HEK293 (cell line): Measurements from ENCODE around the gene PCBP2.

Experiments used
- CTCF ChIA-PET: fragments of 350-600 bp; formaldehyde crosslinking; extraction: SDS; loops from one replicate; lab custom pipeline; 2021; ENCODE audit warnings: antibody characterized with exemption; lab: Yijun Ruan, JAX
- POLR2A ChIA-PET: fragments of 300-600 bp; formaldehyde crosslinking; extraction: SDS; loops from one replicate; lab custom pipeline; 2020; ENCODE audit warnings: antibody characterized with exemption, inconsistent platforms; lab: Yijun Ruan, JAX
- H3K27ac ChIP-seq: fragments of 200-500 bp; sonication (Bioruptor generic); 2 replicates; pipeline ENCODE4 v1.5.1; 2014; ENCODE audit warnings: low read depth, low read length, control low read depth, inconsistent platforms; ENCODE audit errors: extremely low read depth
- H3K36me3 ChIP-seq, 2 experiments: fragments of 200-500 bp in 1 of 2; sonication (Bioruptor generic) in 1 of 2; 1 replicate in 1 of 2; 2 replicates in 1 of 2; pipeline ENCODE4 v1.5.1; 2014 to 2017; ENCODE audit warnings: inconsistent platforms in 2 of 2, low read length in 2 of 2; ENCODE audit not compliant: control insufficient read depth in 2 of 2, insufficient read depth in 1 of 2
- H3K4me1 ChIP-seq: fragments of 200-500 bp; sonication (Bioruptor generic); 2 replicates; pipeline ENCODE4 v1.5.1; 2014; ENCODE audit warnings: mild to moderate bottlenecking, low read length, inconsistent platforms; ENCODE audit not compliant: control insufficient read depth, insufficient read depth
- H3K4me3 ChIP-seq: 2 replicates; pipeline ENCODE4 v1.5.1; 2011; ENCODE audit warnings: low read depth, mild to moderate bottlenecking, control low read depth, low read length, moderate library complexity
- H3K9me3 ChIP-seq: fragments of 200-500 bp; sonication (Bioruptor generic); 2 replicates; pipeline ENCODE4 v1.5.1; 2014; ENCODE audit warnings: low read depth, low read length, inconsistent platforms; ENCODE audit not compliant: control insufficient read depth, insufficient read depth
- BCL11A ChIP-seq: fragments of 450-650 bp; formaldehyde crosslinking; IDR thresholded peaks from 2 replicates; pipeline ENCODE4 v1.5.1; 2016; ENCODE audit warnings: low read depth, missing biosample characterization, missing genetic modification characterization
- GFI1B ChIP-seq: fragments of 450-650 bp; formaldehyde crosslinking; IDR thresholded peaks from 2 replicates; pipeline ENCODE4 v1.5.1; 2016; ENCODE audit warnings: missing biosample characterization, missing genetic modification characterization
- KLF8 ChIP-seq: fragments of 450-650 bp; formaldehyde crosslinking; IDR thresholded peaks from 2 replicates; pipeline ENCODE4 v1.5.1; 2016; ENCODE audit warnings: missing biosample characterization, missing genetic modification characterization
- PRDM2 ChIP-seq: fragments of 450-650 bp; formaldehyde crosslinking; IDR thresholded peaks from 2 replicates; pipeline ENCODE4 v1.5.1; 2016; ENCODE audit warnings: missing biosample characterization, missing genetic modification characterization, borderline replicate concordance
- SCRT2 ChIP-seq: fragments of 450-650 bp; formaldehyde crosslinking; IDR thresholded peaks from 2 replicates; pipeline ENCODE4 v1.5.1; 2016; ENCODE audit warnings: missing biosample characterization, missing genetic modification characterization
- TCF7L2 ChIP-seq: IDR thresholded peaks from 2 replicates; pipeline ENCODE4 v1.6.1; 2011; ENCODE audit warnings: low read depth, mild to moderate bottlenecking, inconsistent platforms, low read length, moderate library complexity, borderline replicate concordance
- YY1 ChIP-seq: fragments of 450-650 bp; formaldehyde crosslinking; IDR thresholded peaks from 2 replicates; pipeline ENCODE4 v1.5.1; 2018; ENCODE audit warnings: missing biosample characterization, missing genetic modification characterization
- ZNF23 ChIP-seq: fragments of 450-650 bp; formaldehyde crosslinking; IDR thresholded peaks from 2 replicates; pipeline ENCODE4 v1.5.1; 2016; ENCODE audit warnings: missing biosample characterization, missing genetic modification characterization, borderline replicate concordance
- ZNF266 ChIP-seq: fragments of 450-650 bp; formaldehyde crosslinking; IDR thresholded peaks from 2 replicates; pipeline ENCODE4 v1.5.1; 2016; ENCODE audit warnings: missing biosample characterization, missing genetic modification characterization, low read depth
- ZNF394 ChIP-seq: fragments of 450-650 bp; formaldehyde crosslinking; IDR thresholded peaks from 2 replicates; pipeline ENCODE4 v1.5.1; 2016; ENCODE audit warnings: missing biosample characterization, missing genetic modification characterization, mild to moderate bottlenecking, moderate library complexity, borderline replicate concordance
- ZNF398 ChIP-seq: fragments of 450-650 bp; formaldehyde crosslinking; IDR thresholded peaks from 2 replicates; pipeline ENCODE4 v1.5.1; 2017; ENCODE audit warnings: missing biosample characterization, missing genetic modification characterization
- ZNF514 ChIP-seq: fragments of 450-650 bp; formaldehyde crosslinking; IDR thresholded peaks from 2 replicates; pipeline ENCODE4 v1.5.1; 2016; ENCODE audit warnings: missing biosample characterization, missing genetic modification characterization
- ZNF558 ChIP-seq: fragments of 450-650 bp; formaldehyde crosslinking; IDR thresholded peaks from 2 replicates; pipeline ENCODE4 v1.5.1; 2016; ENCODE audit warnings: missing biosample characterization, missing genetic modification characterization
- ZNF670 ChIP-seq: fragments of 450-650 bp; formaldehyde crosslinking; IDR thresholded peaks from 2 replicates; pipeline ENCODE4 v1.5.1; 2016; ENCODE audit warnings: missing biosample characterization, missing genetic modification characterization, low read depth
- ZNF677 ChIP-seq: fragments of 450-650 bp; IDR thresholded peaks from 2 replicates; pipeline ENCODE4 v1.5.0; 2018; ENCODE audit warnings: missing biosample characterization, mild to moderate bottlenecking, missing genetic modification characterization, moderate library complexity
- ZSCAN16 ChIP-seq: fragments of 450-650 bp; formaldehyde crosslinking; IDR thresholded peaks from 2 replicates; pipeline ENCODE4 v1.5.1; 2016; ENCODE audit warnings: missing biosample characterization, missing genetic modification characterization
- TF ChIP-seq, protein P1 (sequence below): fragments of 450-650 bp; formaldehyde crosslinking; optimal IDR thresholded peaks from 2 replicates; pipeline ENCODE3; 2016; ENCODE audit warnings: missing biosample characterization, mild to moderate bottlenecking, missing genetic modification characterization
- TF ChIP-seq, protein P2 (sequence below): fragments of 450-650 bp; formaldehyde crosslinking; IDR thresholded peaks from 2 replicates; pipeline ENCODE4 v1.5.1; 2016; ENCODE audit warnings: missing biosample characterization, missing genetic modification characterization
- TF ChIP-seq, protein P3 (sequence below): fragments of 450-650 bp; formaldehyde crosslinking; IDR thresholded peaks from 2 replicates; pipeline ENCODE4 v1.5.1; 2016; ENCODE audit warnings: missing biosample characterization, missing genetic modification characterization

Gene PCBP2

DNA sequence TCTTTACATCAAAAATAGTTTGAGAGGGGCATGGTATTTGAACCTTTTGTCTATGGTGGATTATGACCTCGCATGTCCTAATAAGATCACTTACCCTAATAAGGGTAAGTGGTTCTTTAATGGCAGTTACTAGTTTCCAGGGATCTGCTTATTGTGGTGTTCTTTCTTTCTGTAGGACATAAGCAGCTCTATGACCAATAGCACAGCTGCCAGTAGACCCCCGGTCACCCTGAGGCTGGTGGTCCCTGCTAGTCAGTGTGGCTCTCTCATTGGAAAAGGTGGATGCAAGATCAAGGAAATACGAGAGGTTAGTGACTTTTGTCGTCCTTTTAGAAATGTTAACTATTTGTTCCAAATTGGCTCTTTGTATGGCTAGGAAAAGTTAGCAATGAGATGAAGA, 7.2 kb downstream of the PCBP2 start:
- CTCF ChIA-PET: interaction anchor here (0.7 to 1.4 kb wide), 3 partner anchors 13 to 107 kb away, joined by 3 to 4 read pairs (median 3); no protein-coding TSS in a partner anchor
- peaks cover 3% of the 10 kb centered on the region; the same call in 1 of the 2 replicates for H3K4me1 ChIP-seq
- H3K9me3 ChIP-seq: no peaks in the 10 kb centered on the region
- no peak for TF ChIP-seq BCL11A
- TF ChIP-seq ZNF514 (tag by site-specific recombination): no peak
- TF ChIP-seq SCRT2 (tag by site-specific recombination): no peak
- no peak for TF ChIP-seq YY1 (tag by site-specific recombination)
- TF ChIP-seq, protein P1, sequence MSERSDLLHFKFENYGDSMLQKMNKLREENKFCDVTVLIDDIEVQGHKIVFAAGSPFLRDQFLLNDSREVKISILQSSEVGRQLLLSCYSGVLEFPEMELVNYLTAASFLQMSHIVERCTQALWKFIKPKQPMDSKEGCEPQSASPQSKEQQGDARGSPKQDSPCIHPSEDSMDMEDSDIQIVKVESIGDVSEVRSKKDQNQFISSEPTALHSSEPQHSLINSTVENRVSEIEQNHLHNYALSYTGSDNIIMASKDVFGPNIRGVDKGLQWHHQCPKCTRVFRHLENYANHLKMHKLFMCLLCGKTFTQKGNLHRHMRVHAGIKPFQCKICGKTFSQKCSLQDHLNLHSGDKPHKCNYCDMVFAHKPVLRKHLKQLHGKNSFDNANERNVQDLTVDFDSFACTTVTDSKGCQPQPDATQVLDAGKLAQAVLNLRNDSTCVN: no peak
- TF ChIP-seq ZNF670 (tag by site-specific recombination): no peak
- no peak for TF ChIP-seq ZNF266 (tag by site-specific recombination)
- TF ChIP-seq, protein P2, sequence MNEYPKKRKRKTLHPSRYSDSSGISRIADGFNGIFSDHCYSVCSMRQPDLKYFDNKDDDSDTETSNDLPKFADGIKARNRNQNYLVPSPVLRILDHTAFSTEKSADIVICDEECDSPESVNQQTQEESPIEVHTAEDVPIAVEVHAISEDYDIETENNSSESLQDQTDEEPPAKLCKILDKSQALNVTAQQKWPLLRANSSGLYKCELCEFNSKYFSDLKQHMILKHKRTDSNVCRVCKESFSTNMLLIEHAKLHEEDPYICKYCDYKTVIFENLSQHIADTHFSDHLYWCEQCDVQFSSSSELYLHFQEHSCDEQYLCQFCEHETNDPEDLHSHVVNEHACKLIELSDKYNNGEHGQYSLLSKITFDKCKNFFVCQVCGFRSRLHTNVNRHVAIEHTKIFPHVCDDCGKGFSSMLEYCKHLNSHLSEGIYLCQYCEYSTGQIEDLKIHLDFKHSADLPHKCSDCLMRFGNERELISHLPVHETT (tag by site-specific recombination): no peak
- no peak for TF ChIP-seq ZNF23 (tag by site-specific recombination)
- no peak for TF ChIP-seq KLF8 (tag by site-specific recombination)
- no peak for TF ChIP-seq ZSCAN16 (tag by site-specific recombination)
- TF ChIP-seq ZNF394 (tag by site-specific recombination): no peak
- TF ChIP-seq GFI1B (tag by site-specific recombination): no peak
- TF ChIP-seq PRDM2 (tag by site-specific recombination): no peak
- TF ChIP-seq, protein P3, sequence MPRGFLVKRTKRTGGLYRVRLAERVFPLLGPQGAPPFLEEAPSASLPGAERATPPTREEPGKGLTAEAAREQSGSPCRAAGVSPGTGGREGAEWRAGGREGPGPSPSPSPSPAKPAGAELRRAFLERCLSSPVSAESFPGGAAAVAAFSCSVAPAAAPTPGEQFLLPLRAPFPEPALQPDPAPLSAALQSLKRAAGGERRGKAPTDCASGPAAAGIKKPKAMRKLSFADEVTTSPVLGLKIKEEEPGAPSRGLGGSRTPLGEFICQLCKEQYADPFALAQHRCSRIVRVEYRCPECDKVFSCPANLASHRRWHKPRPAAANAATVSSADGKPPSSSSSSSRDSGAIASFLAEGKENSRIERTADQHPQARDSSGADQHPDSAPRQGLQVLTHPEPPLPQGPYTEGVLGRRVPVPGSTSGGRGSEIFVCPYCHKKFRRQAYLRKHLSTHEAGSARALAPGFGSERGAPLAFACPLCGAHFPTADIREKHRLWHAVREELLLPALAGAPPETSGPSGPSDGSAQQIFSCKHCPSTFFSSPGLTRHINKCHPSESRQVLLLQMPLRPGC (tag by site-specific recombination): no peak
- no peak for TF ChIP-seq ZNF677 (tag by site-specific recombination)
- TF ChIP-seq ZNF398 (tag by site-specific recombination): no peak
- no peak for TF ChIP-seq TCF7L2
- no peak for TF ChIP-seq ZNF558 (tag by site-specific recombination)
- H3K27ac ChIP-seq: no peak overlapping the region
- POLR2A ChIA-PET: interaction anchor here (0.8 to 2.9 kb wide), 3 partner anchors 9 to 18 kb away, joined by 3 to 23 read pairs (median 3); no protein-coding TSS in a partner anchor
- no peak overlapping the region for H3K4me3 ChIP-seq
- peaks cover 96 to 100% of the 10 kb centered on the region in 2 experiments for H3K36me3 ChIP-seq
